HepG2 (cell line): ENCODE data around the gene UBE2N. TPM values are rescaled to one million over a fixed set of nuclear protein-coding genes. Genes with fewer than 3 reads are reported as not detected.

ENCODE experiments used
- AGO2 ChIP-seq: fragments of 200-400 bp; formaldehyde crosslinking; optimal IDR thresholded peaks from 2 replicates; pipeline ENCODE3; 2017; ENCODE audit warnings: mild to moderate bottlenecking, low read depth, low read length, moderate library complexity
- HNRNPLL ChIP-seq: fragments of 200-400 bp; formaldehyde crosslinking; IDR thresholded peaks from 2 replicates; pipeline ENCODE4 v1.6.1; 2017; ENCODE audit warnings: mild to moderate bottlenecking, low read depth, low read length; ENCODE audit not compliant: poor library complexity, severe bottlenecking
- JUNB ChIP-seq: sonication (generic); formaldehyde crosslinking; IDR thresholded peaks from 2 replicates; pipeline ENCODE4 v1.8.0; 2022; ENCODE audit warnings: missing genetic modification reagents, mild to moderate bottlenecking, borderline replicate concordance
- KLF11 ChIP-seq: IDR thresholded peaks from 2 replicates; pipeline ENCODE4 v1.6.1; 2016; ENCODE audit warnings: missing compliant biosample characterization
- KLF15 ChIP-seq: sonication (generic); formaldehyde crosslinking; IDR thresholded peaks from 2 replicates; pipeline ENCODE4 v1.8.1; 2023; ENCODE audit warnings: borderline replicate concordance, mild to moderate bottlenecking, inconsistent platforms, missing genetic modification reagents, mixed read lengths
- LCORL ChIP-seq, 2 experiments: fragments of 450-650 bp in 1 of 2; sonication (generic) in 1 of 2; formaldehyde crosslinking in 1 of 2; IDR thresholded peaks; 2 replicates each; pipeline versions ENCODE4 v1.5.0 to v1.6.1; 2017 to 2020; ENCODE audit warnings: antibody characterized with exemption in 1 of 2, missing genetic modification reagents in 1 of 2
- MIER2 ChIP-seq: IDR thresholded peaks from 2 replicates; pipeline ENCODE4 v1.6.1; 2016; ENCODE audit warnings: missing biosample characterization, missing genetic modification reagents
- MLLT10 ChIP-seq: sonication (generic); formaldehyde crosslinking; IDR thresholded peaks from 2 replicates; pipeline ENCODE4 v1.4.0; 2020; ENCODE audit warnings: missing genetic modification reagents
- NR2F1 ChIP-seq, 2 experiments: fragments of 450-650 bp in 1 of 2; formaldehyde crosslinking in 1 of 2; IDR thresholded peaks; 2 replicates each; pipeline versions ENCODE4 v1.5.0 to v1.6.1; 2016 to 2020; ENCODE audit warnings: mild to moderate bottlenecking in 1 of 2, missing compliant biosample characterization in 1 of 2, missing genetic modification reagents in 1 of 2, moderate library complexity in 1 of 2
- PHF8 ChIP-seq: sonication (generic); formaldehyde crosslinking; IDR thresholded peaks from 2 replicates; pipeline ENCODE4 v1.5.0; 2020; ENCODE audit warnings: missing genetic modification reagents
- REXO4 ChIP-seq: sonication (generic); formaldehyde crosslinking; IDR thresholded peaks from 2 replicates; pipeline ENCODE4 v1.8.0; 2022; ENCODE audit warnings: missing genetic modification reagents, mild to moderate bottlenecking, borderline replicate concordance
- SIN3A ChIP-seq: IDR thresholded peaks from 2 replicates; pipeline ENCODE4 v1.6.1; 2011; ENCODE audit warnings: low read depth, mild to moderate bottlenecking, control low read depth, low read length, borderline replicate concordance
- SYNCRIP ChIP-seq: fragments of 200-400 bp; formaldehyde crosslinking; IDR thresholded peaks from 2 replicates; pipeline ENCODE4 v1.6.1; 2018; ENCODE audit warnings: mild to moderate bottlenecking, low read depth, low read length; ENCODE audit not compliant: insufficient read depth
- ZNF207 ChIP-seq: fragments of 450-650 bp; IDR thresholded peaks from 2 replicates; pipeline ENCODE4 v1.6.1; 2016; ENCODE audit warnings: antibody characterized with exemption, borderline replicate concordance
- ZNF235 ChIP-seq: sonication (generic); formaldehyde crosslinking; IDR thresholded peaks from 2 replicates; pipeline ENCODE4 v1.8.1; 2023; ENCODE audit warnings: mild to moderate bottlenecking, missing genetic modification reagents, borderline replicate concordance
- ZNF3 ChIP-seq: IDR thresholded peaks from 2 replicates; pipeline ENCODE4 v1.7.0; 2017; ENCODE audit warnings: inconsistent platforms
- ZNF547 ChIP-seq: sonication (generic); formaldehyde crosslinking; IDR thresholded peaks from 2 replicates; pipeline ENCODE4 v1.5.1; 2020; ENCODE audit warnings: mild to moderate bottlenecking, missing genetic modification reagents
- ZNF660 ChIP-seq: sonication (generic); formaldehyde crosslinking; IDR thresholded peaks from 2 replicates; pipeline ENCODE4 v1.5.1; 2020; ENCODE audit warnings: mild to moderate bottlenecking, low read depth, missing genetic modification reagents, borderline replicate concordance
- ZNF674 ChIP-seq: sonication (generic); formaldehyde crosslinking; IDR thresholded peaks from 2 replicates; pipeline ENCODE4 v1.5.0; 2020; ENCODE audit warnings: low read depth, mild to moderate bottlenecking, missing genetic modification reagents
- ZNF850 ChIP-seq: sonication (generic); formaldehyde crosslinking; conservative IDR thresholded peaks from 2 replicates; pipeline ENCODE4 v1.9.0; 2021; ENCODE audit warnings: mild to moderate bottlenecking, missing genetic modification reagents
- polyA plus RNA-seq, 8 experiments: library from polyadenylated mRNA; depleted of rRNA in 3 of 8; stranded (reverse) in 7 of 8; unstranded in 1 of 8; fragments of >200 nt; fragmentation: Illumina TruSeq in 4 of 8; extraction: Trizol in 4 of 8; gene quantifications; 2 replicates each; pipeline versions ENCODE4 v1.2.1 to v1.2.3, GENCODE V29; 2011 to 2016; ENCODE audit warnings: low read depth in 4 of 8, missing spikeins in 1 of 8, mixed read lengths in 1 of 8; ENCODE audit not compliant: insufficient read depth in 1 of 8
- total RNA-seq, 5 experiments: library from RNA; depleted of rRNA; stranded (reverse); fragments of >200 nt; fragmentation: Illumina TruSeq; extraction: Trizol; gene quantifications; 2 replicates each; pipeline ENCODE4 v1.2.3, GENCODE V29; 2016; ENCODE audit warnings: low read depth in 1 of 5
- TF ChIP-seq, protein P1 (sequence below): IDR thresholded peaks from 2 replicates; pipeline ENCODE4 v1.6.1; 2016
- TF ChIP-seq, protein P2 (sequence below): sonication (generic); formaldehyde crosslinking; conservative IDR thresholded peaks from 2 replicates; pipeline ENCODE4 v1.8.0; 2022; ENCODE audit warnings: mild to moderate bottlenecking, moderate library complexity, missing genetic modification reagents
- TF ChIP-seq, protein P3 (sequence below): sonication (generic); formaldehyde crosslinking; IDR thresholded peaks from 2 replicates; pipeline ENCODE4 v1.5.0; 2020; ENCODE audit warnings: missing genetic modification reagents

The UBE2N gene
- total and polyA plus RNA-seq, 2 of the 13 experiments (the other 11 are each of a cell fraction or from before 2014, with no cell fraction given): 188 to 197 TPM

DNA sequence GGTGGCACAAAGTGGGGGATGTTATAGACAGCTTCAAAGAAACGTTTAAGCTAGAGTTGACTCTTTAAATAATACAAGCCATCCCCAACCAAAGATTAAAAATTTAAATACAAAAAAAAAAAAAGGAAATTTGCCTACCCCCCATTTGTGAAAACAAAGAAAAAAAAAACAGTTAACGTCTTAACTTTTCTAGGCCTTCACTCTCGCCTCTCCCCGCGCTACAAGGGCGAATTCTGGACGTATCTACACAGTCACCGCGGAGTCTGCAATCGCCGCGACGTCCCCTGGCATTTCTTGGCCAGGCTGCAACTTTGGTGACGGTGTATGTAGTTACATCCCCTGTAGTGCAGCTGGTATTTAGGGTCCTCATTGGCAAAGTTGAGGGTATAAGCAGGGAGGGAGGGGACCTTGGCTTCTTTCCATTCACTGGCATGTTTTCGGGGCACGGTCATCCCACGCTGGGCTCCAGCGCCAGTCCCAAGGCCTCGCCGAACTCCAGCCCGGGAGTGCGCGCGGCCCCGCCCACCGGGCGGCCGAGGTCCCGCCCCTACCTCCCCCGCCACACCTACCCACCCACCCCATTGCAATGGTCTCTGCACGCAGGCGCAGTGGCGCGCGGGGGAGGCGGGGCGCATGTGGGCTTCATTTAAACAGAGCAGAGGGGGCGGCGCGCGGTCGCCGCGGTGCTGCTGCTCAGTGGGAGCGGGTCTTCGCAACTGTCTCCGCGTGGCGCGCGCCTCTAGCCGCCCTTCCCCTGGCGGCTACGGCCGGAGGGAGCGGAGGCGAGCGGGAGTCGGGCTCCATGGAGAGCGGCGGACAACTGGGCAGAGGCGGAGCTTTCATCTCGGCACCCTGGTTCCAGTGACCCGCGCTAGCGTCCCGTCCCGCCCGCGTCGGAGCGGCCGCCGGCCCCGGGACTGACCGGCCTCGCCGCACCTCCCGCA lies 64.2 kb downstream of the UBE2N start, which contains the start of gene NUDT4 (continued):
- TF ChIP-seq, protein P1, sequence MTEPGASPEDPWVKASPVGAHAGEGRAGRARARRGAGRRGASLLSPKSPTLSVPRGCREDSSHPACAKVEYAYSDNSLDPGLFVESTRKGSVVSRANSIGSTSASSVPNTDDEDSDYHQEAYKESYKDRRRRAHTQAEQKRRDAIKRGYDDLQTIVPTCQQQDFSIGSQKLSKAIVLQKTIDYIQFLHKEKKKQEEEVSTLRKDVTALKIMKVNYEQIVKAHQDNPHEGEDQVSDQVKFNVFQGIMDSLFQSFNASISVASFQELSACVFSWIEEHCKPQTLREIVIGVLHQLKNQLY (CRISPR knock-in tag): no peak
- TF ChIP-seq ZNF207 (no peak), HNRNPLL (peak; percentile 54), KLF11 (CRISPR knock-in tag) (peak; percentile 30; the same call in 1 of the 2 replicates), ZNF660 (CRISPR knock-in tag) (no peak; the same call in 1 of the 2 replicates), SIN3A (peak; percentile 47; the same call in 1 of the 2 replicates), PHF8 (CRISPR knock-in tag) (peak; percentile 55; the same call in 1 of the 2 replicates), ZNF850 (no peak), ZNF547 (CRISPR knock-in tag) (no peak), KLF15 (no peak; the same call in 1 of the 2 replicates), REXO4 (CRISPR knock-in tag) (no peak), SYNCRIP (no peak), AGO2 (peak; percentile 78), LCORL (IDR thresholded peaks at IDR 0.05) (no peak), LCORL (CRISPR knock-in tag; IDR thresholded peaks at IDR 0.05) (no peak; the same call in 1 of the 2 replicates), MLLT10 (CRISPR knock-in tag) (no peak), ZNF3 (CRISPR knock-in tag) (no peak), JUNB (CRISPR knock-in tag) (no peak), NR2F1 (CRISPR knock-in tag; IDR thresholded peaks at IDR 0.05) (no peak), MIER2 (CRISPR knock-in tag) (no peak), ZNF674 (CRISPR knock-in tag) (no peak), ZNF235 (no peak)
- TF ChIP-seq, protein P2, sequence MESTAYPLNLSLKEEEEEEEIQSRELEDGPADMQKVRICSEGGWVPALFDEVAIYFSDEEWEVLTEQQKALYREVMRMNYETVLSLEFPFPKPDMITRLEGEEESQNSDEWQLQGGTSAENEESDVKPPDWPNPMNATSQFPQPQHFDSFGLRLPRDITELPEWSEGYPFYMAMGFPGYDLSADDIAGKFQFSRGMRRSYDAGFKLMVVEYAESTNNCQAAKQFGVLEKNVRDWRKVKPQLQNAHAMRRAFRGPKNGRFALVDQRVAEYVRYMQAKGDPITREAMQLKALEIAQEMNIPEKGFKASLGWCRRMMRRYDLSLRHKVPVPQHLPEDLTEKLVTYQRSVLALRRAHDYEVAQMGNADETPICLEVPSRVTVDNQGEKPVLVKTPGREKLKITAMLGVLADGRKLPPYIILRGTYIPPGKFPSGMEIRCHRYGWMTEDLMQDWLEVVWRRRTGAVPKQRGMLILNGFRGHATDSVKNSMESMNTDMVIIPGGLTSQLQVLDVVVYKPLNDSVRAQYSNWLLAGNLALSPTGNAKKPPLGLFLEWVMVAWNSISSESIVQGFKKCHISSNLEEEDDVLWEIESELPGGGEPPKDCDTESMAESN (CRISPR knock-in tag): 0 out of 2 replicates have a peak, but pooled peaks have one; percentile 43
- TF ChIP-seq, protein P3, sequence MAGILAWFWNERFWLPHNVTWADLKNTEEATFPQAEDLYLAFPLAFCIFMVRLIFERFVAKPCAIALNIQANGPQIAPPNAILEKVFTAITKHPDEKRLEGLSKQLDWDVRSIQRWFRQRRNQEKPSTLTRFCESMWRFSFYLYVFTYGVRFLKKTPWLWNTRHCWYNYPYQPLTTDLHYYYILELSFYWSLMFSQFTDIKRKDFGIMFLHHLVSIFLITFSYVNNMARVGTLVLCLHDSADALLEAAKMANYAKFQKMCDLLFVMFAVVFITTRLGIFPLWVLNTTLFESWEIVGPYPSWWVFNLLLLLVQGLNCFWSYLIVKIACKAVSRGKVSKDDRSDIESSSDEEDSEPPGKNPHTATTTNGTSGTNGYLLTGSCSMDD (CRISPR knock-in tag): no peak
